ENCODE data around the gene WNT9A.
"Not testable (repeated sequence)": the region's sequence is repeated elsewhere in the genome, so short reads cannot be mapped to it uniquely, and the experiment has no call there.

Gene WNT9A

GRCh38 chr1:227885648-227886502, 61.9 kb downstream of the WNT9A start:
- DNase-seq = no peak

GRCh38 chr1:227885135-227885647, 62.5 kb downstream of the WNT9A start:
- no peak for DNase-seq

- no peak for DNase-seq
These were observed 63.2 kb downstream of the WNT9A start for GRCh38 chr1:227884370-227885134.

GRCh38 chr1:227883641-227884301, 64.0 kb downstream of the WNT9A start:
- no peak for DNase-seq

- DNase-seq = no peak
These were observed 64.6 kb downstream of the WNT9A start for GRCh38 chr1:227883073-227883520.

- DNase-seq = no peak
These were observed 67.3 kb downstream of the WNT9A start for GRCh38 chr1:227880342-227880924.

- not testable (repeated sequence) for DNase-seq
These were observed 69.9 kb downstream of the WNT9A start for GRCh38 chr1:227877810-227878209.

GRCh38 chr1:227871892-227872291, 75.8 kb downstream of the WNT9A start:
- not testable (repeated sequence) for DNase-seq

- no peak for DNase-seq
These were observed 77.4 kb downstream of the WNT9A start for GRCh38 chr1:227870366-227870765.

- no peak for DNase-seq
These were observed 77.9 kb downstream of the WNT9A start for GRCh38 chr1:227869851-227870305.

GRCh38 chr1:227869279-227869842, 78.4 kb downstream of the WNT9A start:
- no peak for DNase-seq
